C4-2B (cell line): ENCODE results near the gene SCAP.
"Not testable (repeated sequence)": the region's sequence is repeated elsewhere in the genome, so short reads cannot be mapped to it uniquely, and the experiment has no call there.

Experiments
- ZFX ChIP-seq: fragments of 450-650 bp; IDR thresholded peaks from 2 replicates; pipeline ENCODE4 v1.6.1; 2017
- TF ChIP-seq, protein P1 (sequence below): fragments of 450-650 bp; conservative IDR thresholded peaks from 2 replicates; pipeline ENCODE4 v1.5.1; 2017; ENCODE audit warnings: mild to moderate bottlenecking

GRCh38 chr3:47370020-47370419, 105.7 kb downstream of the SCAP start:
- TF ChIP-seq, protein P1, sequence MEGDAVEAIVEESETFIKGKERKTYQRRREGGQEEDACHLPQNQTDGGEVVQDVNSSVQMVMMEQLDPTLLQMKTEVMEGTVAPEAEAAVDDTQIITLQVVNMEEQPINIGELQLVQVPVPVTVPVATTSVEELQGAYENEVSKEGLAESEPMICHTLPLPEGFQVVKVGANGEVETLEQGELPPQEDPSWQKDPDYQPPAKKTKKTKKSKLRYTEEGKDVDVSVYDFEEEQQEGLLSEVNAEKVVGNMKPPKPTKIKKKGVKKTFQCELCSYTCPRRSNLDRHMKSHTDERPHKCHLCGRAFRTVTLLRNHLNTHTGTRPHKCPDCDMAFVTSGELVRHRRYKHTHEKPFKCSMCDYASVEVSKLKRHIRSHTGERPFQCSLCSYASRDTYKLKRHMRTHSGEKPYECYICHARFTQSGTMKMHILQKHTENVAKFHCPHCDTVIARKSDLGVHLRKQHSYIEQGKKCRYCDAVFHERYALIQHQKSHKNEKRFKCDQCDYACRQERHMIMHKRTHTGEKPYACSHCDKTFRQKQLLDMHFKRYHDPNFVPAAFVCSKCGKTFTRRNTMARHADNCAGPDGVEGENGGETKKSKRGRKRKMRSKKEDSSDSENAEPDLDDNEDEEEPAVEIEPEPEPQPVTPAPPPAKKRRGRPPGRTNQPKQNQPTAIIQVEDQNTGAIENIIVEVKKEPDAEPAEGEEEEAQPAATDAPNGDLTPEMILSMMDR: not testable (repeated sequence)
- TF ChIP-seq ZFX: not testable (repeated sequence)
